Measurements from ENCODE around the gene TTC7B.

TTC7B gene

DNA sequence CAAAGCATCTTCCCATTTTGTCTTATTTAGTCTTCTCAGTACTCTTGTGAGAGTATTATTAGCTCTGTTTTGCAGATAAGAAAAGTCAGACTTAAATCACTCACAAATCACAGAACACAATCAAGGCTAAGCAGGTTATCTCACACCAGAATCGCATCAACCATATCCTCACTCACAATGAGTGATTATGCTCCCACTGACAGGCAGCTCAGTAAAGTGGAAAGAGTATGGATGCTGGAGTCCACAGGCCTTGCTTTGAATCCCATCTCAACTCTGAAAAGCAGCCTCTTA lies 43.1 kb downstream of the TTC7B start:
- no peak for DNase-seq

DNA sequence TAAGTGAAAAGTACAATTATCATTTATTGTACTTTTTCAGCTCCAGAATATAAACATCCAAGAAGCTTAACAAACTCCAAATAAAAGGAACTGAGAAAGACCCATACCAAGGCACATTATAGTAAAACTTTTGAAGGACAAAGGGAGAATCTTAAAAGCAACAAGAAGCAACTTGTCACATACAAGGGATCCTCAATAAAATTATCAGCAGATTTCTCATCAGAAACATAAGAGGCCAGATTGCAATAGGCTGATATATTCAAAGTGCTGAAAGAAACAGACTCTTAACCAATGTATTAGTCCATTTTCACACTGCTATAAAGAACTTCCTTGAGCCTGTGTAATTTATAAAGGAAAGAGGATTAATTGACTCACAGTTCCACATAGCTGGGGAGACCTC lies 48.3 kb downstream of the TTC7B start:
- DNase-seq = no peak

GRCh38 chr14:90760591-90761316 lies 55.5 kb downstream of the TTC7B start:
- no peak for DNase-seq

GRCh38 chr14:90760078-90760444 lies 56.2 kb downstream of the TTC7B start:
- no peak for DNase-seq

- no peak for DNase-seq
Observed at GRCh38 chr14:90759370-90760077, 56.7 kb downstream of the TTC7B start.

DNA sequence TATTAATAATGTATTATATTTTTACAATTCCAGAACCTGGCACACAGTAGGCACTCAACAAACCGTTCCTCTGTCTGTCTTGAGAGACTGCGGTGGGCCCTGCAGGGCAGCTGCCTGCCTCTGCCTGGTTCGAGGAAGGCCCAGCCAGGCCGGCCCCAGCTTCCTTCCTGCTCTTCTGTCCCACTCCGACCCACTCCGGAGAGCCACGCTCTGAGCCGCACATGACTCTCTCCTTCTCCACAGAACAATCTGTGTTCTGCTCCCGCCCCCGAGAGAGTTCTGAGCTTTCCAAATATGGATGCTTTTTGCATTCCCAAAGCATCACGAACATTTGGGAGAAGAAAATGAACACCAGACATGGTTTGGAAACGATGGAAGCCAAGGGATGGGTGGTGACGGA lies 57.3 kb downstream of the TTC7B start:
- DNase-seq = no peak

GRCh38 chr14:90758028-90758889 lies 58.0 kb downstream of the TTC7B start:
- peak; percentile 77 to 91 for DNase-seq

GRCh38 chr14:90757452-90757851 lies 58.8 kb downstream of the TTC7B start:
- no peak for DNase-seq

DNA sequence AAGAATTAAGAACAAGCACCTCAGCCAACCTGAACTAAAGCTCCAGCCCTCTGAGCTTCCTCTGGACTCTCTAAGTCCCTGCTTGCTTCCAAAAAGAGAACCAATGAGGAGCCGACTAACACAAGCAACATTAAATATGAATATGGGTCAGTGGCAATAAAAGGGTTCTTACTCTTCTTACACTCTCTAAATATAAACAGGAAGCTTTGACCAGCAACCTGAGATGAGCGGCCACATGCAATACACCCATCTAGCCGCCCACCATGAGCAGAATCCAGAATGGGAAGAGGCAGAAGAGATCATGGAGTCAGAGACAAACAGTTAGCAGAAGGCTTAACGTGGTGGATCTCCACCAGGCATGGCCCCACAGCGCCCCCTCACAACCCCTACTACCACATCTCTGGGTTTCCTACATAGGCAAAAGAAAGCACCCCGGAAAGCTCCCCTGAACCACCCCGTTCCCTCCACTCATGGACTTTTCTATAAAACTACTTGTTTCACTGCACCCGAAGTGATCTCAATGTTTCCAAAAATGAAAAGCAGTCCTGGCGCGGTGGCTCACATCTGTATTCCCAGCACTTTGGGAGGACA lies 59.4 kb downstream of the TTC7B start:
- DNase-seq = no peak

GRCh38 chr14:90755661-90756304 lies 60.4 kb downstream of the TTC7B start:
- no peak for DNase-seq

DNA sequence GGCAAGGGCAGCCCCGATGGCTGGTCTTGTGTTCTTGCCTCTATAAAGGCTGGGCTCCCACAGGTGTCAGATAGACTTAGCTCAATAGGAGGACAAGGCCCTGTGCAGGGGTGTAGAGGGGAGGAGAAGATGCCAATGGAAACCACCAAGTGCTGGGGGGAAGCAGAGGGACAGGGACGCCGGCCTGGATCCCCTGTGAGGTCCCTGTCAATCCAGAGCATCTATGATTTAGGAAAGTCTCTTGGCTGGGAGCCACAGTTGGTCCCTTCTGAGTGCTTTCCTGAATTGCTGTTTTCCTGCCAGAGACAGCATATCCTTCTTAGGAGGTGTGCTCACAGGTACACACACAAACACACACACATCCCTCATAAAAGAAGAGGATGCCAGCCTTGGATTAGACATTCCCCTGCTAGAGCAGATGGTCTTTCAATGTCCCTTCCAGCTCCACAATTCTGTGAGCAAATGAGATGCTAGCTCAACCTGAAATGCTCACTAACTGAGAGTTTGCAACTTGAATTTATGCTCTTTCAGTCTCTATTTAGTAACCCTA lies 62.7 kb downstream of the TTC7B start:
- DNase-seq = no peak

DNA sequence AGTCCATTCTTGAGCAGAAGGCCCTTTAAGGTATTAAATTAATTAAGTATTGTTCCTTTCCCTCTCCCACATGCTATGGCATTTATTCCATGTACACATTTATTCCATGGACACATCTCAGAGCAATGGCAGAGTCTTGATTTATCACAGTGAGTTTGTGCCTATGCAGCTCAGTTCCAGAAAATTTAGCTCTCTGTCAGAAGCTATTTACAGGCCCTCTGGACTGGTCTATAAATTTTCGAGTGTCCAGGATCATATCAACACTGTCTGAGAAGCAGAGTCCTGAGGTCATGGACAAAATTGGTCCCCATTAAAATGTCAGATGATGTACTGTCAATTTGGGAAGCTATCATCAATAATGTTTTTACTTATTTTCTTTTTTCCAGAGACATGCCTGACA lies 65.5 kb downstream of the TTC7B start:
- no peak for DNase-seq

DNA sequence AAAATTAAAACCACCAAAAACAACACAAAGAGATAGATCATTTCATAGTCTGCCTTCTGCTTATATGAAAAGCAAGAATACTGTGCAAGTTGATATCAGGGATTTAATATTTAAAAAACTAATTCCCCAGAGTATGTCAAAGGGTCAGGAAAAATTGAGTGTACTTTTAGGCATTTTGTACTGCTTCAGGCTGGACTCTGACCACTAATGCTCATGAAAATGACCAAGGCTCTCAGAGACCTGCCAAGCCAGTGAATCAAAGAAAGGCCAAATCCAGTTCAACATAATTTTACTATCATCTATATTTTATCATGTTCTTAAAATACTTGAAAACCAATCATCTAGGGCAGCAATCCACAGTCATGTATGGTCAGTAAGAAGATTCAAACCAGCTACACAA lies 66.0 kb downstream of the TTC7B start:
- DNase-seq = no peak

DNA sequence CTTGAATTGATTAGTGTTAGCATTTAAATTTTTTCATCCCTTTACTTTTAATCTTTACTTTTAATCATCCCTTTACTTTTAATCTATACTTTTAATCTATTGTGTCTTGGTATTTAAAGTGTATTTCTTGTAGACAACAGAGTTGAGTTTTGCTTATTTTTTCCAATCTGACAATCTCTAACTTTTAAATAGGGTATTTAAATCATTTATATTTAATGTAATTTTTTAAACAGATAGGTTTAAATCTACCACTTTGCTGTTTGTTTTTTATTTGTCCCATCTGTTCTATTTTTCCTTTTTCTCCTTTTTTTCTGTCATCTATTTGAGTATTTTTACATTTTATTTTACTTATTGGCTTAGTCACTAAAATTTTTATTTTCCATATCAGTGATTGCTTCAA lies 68.3 kb downstream of the TTC7B start:
- DNase-seq = no peak

DNA sequence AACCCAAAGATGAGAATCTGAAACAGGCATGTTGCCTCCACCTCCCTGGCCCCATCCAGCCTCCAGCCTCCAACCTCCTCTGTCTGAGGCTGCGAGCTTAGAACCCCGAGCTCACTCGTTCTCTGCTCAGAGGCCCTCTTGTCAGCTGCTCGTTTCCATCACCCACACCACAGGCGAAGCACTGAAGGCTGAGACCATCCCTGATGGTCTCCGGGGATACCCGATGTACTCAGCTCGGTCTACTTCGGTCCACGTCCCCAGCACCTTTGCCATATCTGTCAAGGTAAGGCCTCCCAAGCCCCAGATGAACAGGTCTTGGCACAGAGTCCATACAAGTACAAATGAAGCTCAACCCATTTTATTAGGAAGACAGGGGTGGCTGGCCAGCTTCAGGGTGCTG lies 72.4 kb downstream of the TTC7B start:
- no peak for DNase-seq

- DNase-seq = no peak
Observed at GRCh38 chr14:90743425-90743824, 72.8 kb downstream of the TTC7B start.

- DNase-seq = no peak
Observed at GRCh38 chr14:90742729-90743128, 73.5 kb downstream of the TTC7B start.

DNA sequence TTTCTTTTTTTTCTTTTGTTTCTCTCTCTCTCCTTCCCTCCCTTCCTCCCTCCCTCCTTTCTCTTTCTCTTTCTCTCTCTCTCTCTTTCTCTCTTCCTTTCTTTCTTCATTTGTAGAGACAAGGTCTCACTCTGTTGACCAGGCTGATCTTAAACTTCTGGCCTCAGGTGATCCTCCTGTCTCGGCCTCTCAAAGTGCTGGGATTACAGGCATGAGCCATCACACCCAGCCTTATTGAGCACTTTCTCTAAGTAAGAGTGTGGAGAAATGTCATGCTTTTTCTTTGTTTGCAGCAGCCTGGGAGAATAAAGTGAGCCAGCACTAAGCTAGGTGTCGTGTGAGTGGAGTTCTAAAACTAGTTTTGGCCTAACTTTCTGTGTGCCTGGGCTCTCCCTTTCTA lies 74.0 kb downstream of the TTC7B start:
- no peak for DNase-seq

GRCh38 chr14:90741682-90741946 lies 74.6 kb downstream of the TTC7B start:
- DNase-seq = no peak

- no peak for DNase-seq
Observed at GRCh38 chr14:90740946-90741681, 75.1 kb downstream of the TTC7B start.

- no peak for DNase-seq
Observed at GRCh38 chr14:90740081-90740480, 76.1 kb downstream of the TTC7B start.

DNA sequence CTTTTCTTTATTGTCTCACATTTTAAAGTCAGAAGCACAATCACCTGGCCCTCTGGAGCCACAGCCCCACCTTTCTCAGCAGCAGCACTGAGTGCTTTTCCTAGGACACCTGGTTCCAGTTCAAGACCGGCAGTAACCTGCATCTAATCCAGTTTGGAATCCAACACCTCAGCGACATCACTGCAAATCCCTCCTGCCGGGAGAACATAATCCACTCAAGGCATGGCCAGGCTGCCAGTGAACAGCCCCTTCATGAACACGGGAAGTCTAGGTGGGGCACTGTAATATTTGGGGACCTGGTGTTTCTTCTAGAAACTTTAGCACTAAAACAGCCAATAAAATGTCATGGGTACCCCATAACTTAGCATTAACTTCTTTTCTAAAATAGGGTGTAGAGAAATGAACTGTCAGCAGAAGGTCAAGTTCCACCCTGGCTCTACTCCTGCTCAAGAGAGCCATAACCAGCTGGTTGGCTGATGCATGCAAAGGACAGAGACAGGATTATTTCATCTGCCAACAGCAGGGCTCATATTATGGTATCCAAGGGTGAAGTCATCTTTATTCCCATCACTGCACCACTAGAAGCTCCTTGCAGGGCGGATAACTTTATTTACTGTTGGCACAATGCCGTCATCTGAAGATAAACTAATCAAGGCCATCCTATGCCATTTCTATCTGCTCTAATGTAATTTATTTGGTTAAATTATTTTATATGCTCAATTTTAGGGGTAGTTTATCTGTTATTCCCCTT lies 76.7 kb downstream of the TTC7B start:
- no peak for DNase-seq

Measured in NCI-H1930 (cell line).